Astrocyte (in vitro differentiated cells and primary cell): ENCODE results near the gene PBX3.

Experiments used
- EZH2 ChIP-seq: IDR thresholded peaks from 2 replicates; pipeline ENCODE4 v1.6.1; 2012; ENCODE audit warnings: mild to moderate bottlenecking, low read length, inconsistent platforms; ENCODE audit not compliant: insufficient read depth
- TF ChIP-seq, protein P1 (sequence below): IDR thresholded peaks from 2 replicates; pipeline ENCODE4 v1.5.1; 2011; ENCODE audit warnings: low read depth, mild to moderate bottlenecking, inconsistent platforms, low read length, moderate library complexity; ENCODE audit not compliant: insufficient read depth

DNA sequence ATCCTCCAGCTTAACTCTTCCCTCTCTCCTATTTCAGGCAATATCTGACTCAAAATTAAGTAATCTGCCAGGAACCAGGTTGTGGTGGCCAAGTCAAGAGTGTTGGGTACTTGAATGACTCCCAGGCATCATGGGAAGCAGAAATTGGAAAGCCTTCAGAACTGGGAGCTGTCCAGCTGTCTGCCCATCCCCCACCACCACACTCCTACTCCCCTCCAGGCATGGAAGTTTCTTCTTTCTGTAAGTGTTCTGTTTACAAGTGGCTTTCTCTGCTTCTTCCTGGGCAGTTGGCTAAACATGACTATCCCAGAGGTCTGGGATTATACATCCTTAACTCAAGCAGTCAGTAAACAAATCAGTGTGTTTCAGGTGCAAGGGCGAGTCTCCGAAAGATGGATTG is 14.6 kb upstream of the PBX3 start:
- TF ChIP-seq, protein P1, sequence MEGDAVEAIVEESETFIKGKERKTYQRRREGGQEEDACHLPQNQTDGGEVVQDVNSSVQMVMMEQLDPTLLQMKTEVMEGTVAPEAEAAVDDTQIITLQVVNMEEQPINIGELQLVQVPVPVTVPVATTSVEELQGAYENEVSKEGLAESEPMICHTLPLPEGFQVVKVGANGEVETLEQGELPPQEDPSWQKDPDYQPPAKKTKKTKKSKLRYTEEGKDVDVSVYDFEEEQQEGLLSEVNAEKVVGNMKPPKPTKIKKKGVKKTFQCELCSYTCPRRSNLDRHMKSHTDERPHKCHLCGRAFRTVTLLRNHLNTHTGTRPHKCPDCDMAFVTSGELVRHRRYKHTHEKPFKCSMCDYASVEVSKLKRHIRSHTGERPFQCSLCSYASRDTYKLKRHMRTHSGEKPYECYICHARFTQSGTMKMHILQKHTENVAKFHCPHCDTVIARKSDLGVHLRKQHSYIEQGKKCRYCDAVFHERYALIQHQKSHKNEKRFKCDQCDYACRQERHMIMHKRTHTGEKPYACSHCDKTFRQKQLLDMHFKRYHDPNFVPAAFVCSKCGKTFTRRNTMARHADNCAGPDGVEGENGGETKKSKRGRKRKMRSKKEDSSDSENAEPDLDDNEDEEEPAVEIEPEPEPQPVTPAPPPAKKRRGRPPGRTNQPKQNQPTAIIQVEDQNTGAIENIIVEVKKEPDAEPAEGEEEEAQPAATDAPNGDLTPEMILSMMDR = no peak
- no peak for TF ChIP-seq EZH2
